Astrocyte (in vitro differentiated cells and primary cell): ENCODE data around the gene CWC22. TPM values are rescaled to one million over a fixed set of nuclear protein-coding genes. Genes with fewer than 3 reads are reported as not detected.
"Not testable (repeated sequence)": the region's sequence is repeated elsewhere in the genome, so short reads cannot be mapped to it uniquely, and the experiment has no call there.

Experiments used
- DNase-seq: peaks from one replicate; pipeline ENCODE4 v3.0.0-alpha.2; 2010; ENCODE audit warnings: low read depth
- FAIRE-seq: peaks from 2 replicates; lab custom pipeline; 2011; peaks lifted over from hg19 to GRCh38; lab: Jason Lieb, UNC
- H2AFZ ChIP-seq: 2 replicates; pipeline ENCODE4 v1.6.0; 2012; ENCODE audit warnings: low read depth, low read length, inconsistent platforms
- H3K27ac ChIP-seq: 2 replicates; pipeline ENCODE4 v1.5.1; 2011; ENCODE audit warnings: low read depth, low read length, inconsistent platforms
- H3K27me3 ChIP-seq: 2 replicates; pipeline ENCODE4 v1.6.0; 2011; ENCODE audit warnings: low read length, inconsistent platforms; ENCODE audit not compliant: insufficient read depth
- H3K36me3 ChIP-seq: 2 replicates; pipeline ENCODE4 v1.5.1; 2011; ENCODE audit warnings: low read length, inconsistent platforms; ENCODE audit not compliant: insufficient read depth
- H3K4me1 ChIP-seq: 2 replicates; pipeline ENCODE4 v1.5.1; 2011; ENCODE audit warnings: low read length, inconsistent platforms; ENCODE audit not compliant: insufficient read depth
- H3K4me2 ChIP-seq: 2 replicates; pipeline ENCODE4 v1.6.0; 2012; ENCODE audit warnings: low read length, inconsistent platforms
- H3K4me3 ChIP-seq: 2 replicates; pipeline ENCODE4 v1.5.1; 2011; ENCODE audit warnings: low read depth, mild to moderate bottlenecking, low read length, inconsistent platforms; ENCODE audit not compliant: insufficient read depth
- H3K79me2 ChIP-seq: 2 replicates; pipeline ENCODE4 v1.6.0; 2012; ENCODE audit warnings: mild to moderate bottlenecking, low read length, inconsistent platforms; ENCODE audit not compliant: insufficient read depth
- H3K9ac ChIP-seq: 2 replicates; pipeline ENCODE4 v1.6.0; 2012; ENCODE audit warnings: mild to moderate bottlenecking, low read length, inconsistent platforms
- H3K9me3 ChIP-seq: 2 replicates; pipeline ENCODE4 v1.5.1; 2012; ENCODE audit warnings: low read depth, mild to moderate bottlenecking, low read length, inconsistent platforms; ENCODE audit not compliant: insufficient read depth
- H4K20me1 ChIP-seq: 2 replicates; pipeline ENCODE4 v1.6.0; 2012; ENCODE audit warnings: low read length, inconsistent platforms; ENCODE audit not compliant: insufficient read depth
- H3K27ac Mint-ChIP-seq: one replicate; pipeline ENCODE4 v1.8.0; 2021; ENCODE audit warnings: mild to moderate bottlenecking, mixed read lengths; ENCODE audit not compliant: unreplicated experiment
- H3K27me3 Mint-ChIP-seq: one replicate; pipeline ENCODE4 v1.8.0; 2021; ENCODE audit warnings: low read depth, mixed read lengths; ENCODE audit not compliant: unreplicated experiment
- H3K36me3 Mint-ChIP-seq: one replicate; pipeline ENCODE4 v1.8.0; 2021; ENCODE audit warnings: low read depth, mixed read lengths; ENCODE audit not compliant: unreplicated experiment
- H3K4me1 Mint-ChIP-seq: one replicate; pipeline ENCODE4 v1.8.0; 2021; ENCODE audit warnings: low read depth, mixed read lengths; ENCODE audit not compliant: unreplicated experiment
- H3K4me3 Mint-ChIP-seq: one replicate; pipeline ENCODE4 v1.8.0; 2021; ENCODE audit warnings: mild to moderate bottlenecking, moderate library complexity, mixed read lengths; ENCODE audit not compliant: unreplicated experiment
- H3K9me3 Mint-ChIP-seq: one replicate; pipeline ENCODE4 v1.8.0; 2021; ENCODE audit warnings: mild to moderate bottlenecking, mixed read lengths; ENCODE audit not compliant: unreplicated experiment
- CTCF ChIP-seq: IDR thresholded peaks from 2 replicates; pipeline ENCODE4 v1.5.1; 2011; ENCODE audit warnings: low read depth, mild to moderate bottlenecking, inconsistent platforms, low read length, moderate library complexity; ENCODE audit not compliant: insufficient read depth
- EZH2 ChIP-seq: IDR thresholded peaks from 2 replicates; pipeline ENCODE4 v1.6.1; 2012; ENCODE audit warnings: mild to moderate bottlenecking, low read length, inconsistent platforms; ENCODE audit not compliant: insufficient read depth
- total RNA-seq: library from RNA; stranded (reverse); gene quantifications from 2 replicates; pipeline ENCODE4 v1.2.1, GENCODE V29; 2021

CWC22 gene
- total RNA-seq, 1 donor from 2014 or later: 13.5 TPM

- DNase-seq (peak; percentile 53), FAIRE-seq (peak; percentile 63)
- Histone ChIP-seq H2AFZ (no peak overlapping the region), H3K79me2 (no peaks in the 10 kb centered on the region), H4K20me1 (no peaks in the 10 kb centered on the region), H3K9ac (no peak overlapping the region), H3K36me3 (peaks cover 14% of the 10 kb centered on the region), H3K27ac (peak overlapping the region; percentile 37), H3K9me3 (no peaks in the 10 kb centered on the region), H3K4me3 (no peak overlapping the region), H3K4me2 (no peak overlapping the region), H3K27me3 (no peaks in the 10 kb centered on the region), H3K4me1 (no peaks in the 10 kb centered on the region)
- no peaks in the 10 kb centered on the region for H3K4me1 Mint-ChIP-seq
- H3K9me3 Mint-ChIP-seq: no peaks in the 10 kb centered on the region
- peaks cover 2% of the 10 kb centered on the region for H3K36me3 Mint-ChIP-seq
- H3K27me3 Mint-ChIP-seq: no peaks in the 10 kb centered on the region
- TF ChIP-seq CTCF (no peak), EZH2 (no peak)
- H3K4me3 Mint-ChIP-seq: no peak overlapping the region
- peak overlapping the region; percentile 12 for H3K27ac Mint-ChIP-seq
These were observed 43.5 kb downstream of the CWC22 start for GRCh38 chr2:179963626-179964025.

GRCh38 chr2:179958251-179958650, 48.8 kb downstream of the CWC22 start:
- not testable (repeated sequence) for FAIRE-seq, H3K9ac ChIP-seq, H3K27ac ChIP-seq, H3K4me3 ChIP-seq, H3K27me3 ChIP-seq, H3K4me1 ChIP-seq, H3K79me2 ChIP-seq, H3K27me3 Mint-ChIP-seq, H3K4me3 Mint-ChIP-seq, H3K4me1 Mint-ChIP-seq, H2AFZ ChIP-seq, H3K27ac Mint-ChIP-seq, H4K20me1 ChIP-seq, H3K4me2 ChIP-seq, H3K36me3 Mint-ChIP-seq, H3K9me3 ChIP-seq, H3K9me3 Mint-ChIP-seq
- peaks cover 12% of the 10 kb centered on the region for H3K36me3 ChIP-seq
- DNase-seq: peak; percentile 12

- H3K4me1 Mint-ChIP-seq: no peaks in the 10 kb centered on the region
- H3K9ac ChIP-seq: no peak overlapping the region
- H3K36me3 Mint-ChIP-seq: no peaks in the 10 kb centered on the region
- no peaks in the 10 kb centered on the region for H3K9me3 ChIP-seq
- H3K27ac Mint-ChIP-seq: no peak overlapping the region
- H3K4me3 Mint-ChIP-seq: no peak overlapping the region
- DNase-seq (no peak), FAIRE-seq (no peak)
- H3K4me1 ChIP-seq: no peaks in the 10 kb centered on the region
- H2AFZ ChIP-seq: no peak overlapping the region
- H3K36me3 ChIP-seq: peaks cover 29% of the 10 kb centered on the region
- H3K79me2 ChIP-seq: no peaks in the 10 kb centered on the region
- no peaks in the 10 kb centered on the region for H3K27me3 Mint-ChIP-seq
- no peaks in the 10 kb centered on the region for H4K20me1 ChIP-seq
- no peaks in the 10 kb centered on the region for H3K9me3 Mint-ChIP-seq
- H3K27me3 ChIP-seq: no peaks in the 10 kb centered on the region
- H3K27ac ChIP-seq: no peak overlapping the region
- no peak overlapping the region for H3K4me3 ChIP-seq
- TF ChIP-seq CTCF (no peak), EZH2 (no peak)
- no peak overlapping the region for H3K4me2 ChIP-seq
These were observed 53.1 kb downstream of the CWC22 start for GRCh38 chr2:179954026-179954425.
